IMR-90 (cell line): ENCODE measurements around the gene S100A11.

Experiments
- POLR2A ChIP-seq: IDR thresholded peaks from 2 replicates; pipeline ENCODE4 v1.6.1; 2012; ENCODE audit warnings: mild to moderate bottlenecking, low read depth, low read length
- SMC3 ChIP-seq: fragments of 150-350 bp; IDR thresholded peaks from 2 replicates; pipeline ENCODE4 v1.6.1; 2016; ENCODE audit warnings: low read depth, mild to moderate bottlenecking, antibody characterized with exemption, low read length, moderate library complexity
- TF ChIP-seq, protein P1 (sequence below): conservative IDR thresholded peaks from 2 replicates; pipeline ENCODE4 v1.5.1; 2012; ENCODE audit warnings: mild to moderate bottlenecking, low read depth, low read length, improper control_type of control experiment

DNA sequence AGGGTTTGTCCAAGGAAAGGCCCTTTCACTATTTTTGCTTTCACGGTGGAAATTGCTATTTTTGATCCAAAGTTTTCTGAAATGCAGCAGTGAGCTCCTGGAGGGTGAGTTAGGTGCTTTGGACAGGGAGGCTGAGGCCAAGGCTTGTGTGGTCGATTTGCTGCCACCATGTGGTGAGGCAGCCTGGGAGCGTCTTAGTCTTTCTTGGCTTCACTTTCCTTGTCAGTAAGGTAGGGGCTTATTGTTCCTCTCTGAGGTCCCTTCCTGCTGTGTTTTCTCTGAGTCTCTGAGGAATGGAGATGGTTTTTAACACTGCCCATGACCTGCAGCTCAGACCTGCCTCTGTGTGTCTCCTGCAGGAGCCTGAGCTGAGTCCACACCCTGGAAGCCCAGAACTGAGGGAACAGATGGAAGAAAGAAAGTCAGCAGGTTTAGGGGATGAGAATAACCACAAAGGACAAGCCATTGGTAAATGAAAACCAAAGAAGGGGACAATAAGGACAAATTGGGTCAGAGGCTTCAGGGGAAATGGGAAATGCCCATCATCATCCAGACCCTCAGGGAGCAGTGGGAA lies 23.1 kb downstream of the S100A11 start:
- TF ChIP-seq, protein P1, sequence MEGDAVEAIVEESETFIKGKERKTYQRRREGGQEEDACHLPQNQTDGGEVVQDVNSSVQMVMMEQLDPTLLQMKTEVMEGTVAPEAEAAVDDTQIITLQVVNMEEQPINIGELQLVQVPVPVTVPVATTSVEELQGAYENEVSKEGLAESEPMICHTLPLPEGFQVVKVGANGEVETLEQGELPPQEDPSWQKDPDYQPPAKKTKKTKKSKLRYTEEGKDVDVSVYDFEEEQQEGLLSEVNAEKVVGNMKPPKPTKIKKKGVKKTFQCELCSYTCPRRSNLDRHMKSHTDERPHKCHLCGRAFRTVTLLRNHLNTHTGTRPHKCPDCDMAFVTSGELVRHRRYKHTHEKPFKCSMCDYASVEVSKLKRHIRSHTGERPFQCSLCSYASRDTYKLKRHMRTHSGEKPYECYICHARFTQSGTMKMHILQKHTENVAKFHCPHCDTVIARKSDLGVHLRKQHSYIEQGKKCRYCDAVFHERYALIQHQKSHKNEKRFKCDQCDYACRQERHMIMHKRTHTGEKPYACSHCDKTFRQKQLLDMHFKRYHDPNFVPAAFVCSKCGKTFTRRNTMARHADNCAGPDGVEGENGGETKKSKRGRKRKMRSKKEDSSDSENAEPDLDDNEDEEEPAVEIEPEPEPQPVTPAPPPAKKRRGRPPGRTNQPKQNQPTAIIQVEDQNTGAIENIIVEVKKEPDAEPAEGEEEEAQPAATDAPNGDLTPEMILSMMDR = peak; percentile 60
- TF ChIP-seq SMC3 (peak; percentile 64), POLR2A (no peak)
